GM23338 (cell line): ENCODE data around the gene SELENOT. TPM values are rescaled to one million over a fixed set of nuclear protein-coding genes. Genes with fewer than 3 reads are reported as not detected.

Source experiments
- ATAC-seq: fragments of 200-7000 bp; cut with Tn5 transposase; 3 replicates; pipeline ENCODE4 v1.9.1; 2020
- DNase-seq: peaks from one replicate; pipeline ENCODE4 v3.0.0-alpha.2; 2015; ENCODE audit warnings: low spot score
- H2AFZ ChIP-seq: fragments of 200-600 bp; sonication (generic); 2 replicates; pipeline ENCODE4 v1.8.0; 2016; ENCODE audit warnings: antibody characterized with exemption, mild to moderate bottlenecking, moderate library complexity
- H3F3A ChIP-seq: fragments of 200-600 bp; sonication (generic); replicated peaks from 2 replicates; pipeline ENCODE4 v1.8.0; 2017; ENCODE audit warnings: antibody characterized with exemption, mixed run types, low read depth
- H3K27ac ChIP-seq: fragments of 200-600 bp; sonication (generic); 2 replicates; pipeline ENCODE4 v1.6.1; 2016; ENCODE audit warnings: low read depth
- H3K27me3 ChIP-seq: fragments of 200-600 bp; sonication (generic); 2 replicates; pipeline ENCODE4 v1.8.0; 2016; ENCODE audit warnings: mild to moderate bottlenecking, mixed run types, moderate library complexity; ENCODE audit not compliant: insufficient read depth
- H3K36me3 ChIP-seq: fragments of 200-600 bp; sonication (generic); 2 replicates; pipeline ENCODE4 v1.8.0; 2016; ENCODE audit warnings: mild to moderate bottlenecking; ENCODE audit not compliant: insufficient read depth
- H3K4me1 ChIP-seq: fragments of 200-600 bp; sonication (generic); 2 replicates; pipeline ENCODE4 v1.8.0; 2016; ENCODE audit warnings: mild to moderate bottlenecking, moderate library complexity; ENCODE audit not compliant: insufficient read depth
- H3K4me2 ChIP-seq: fragments of 200-600 bp; sonication (generic); 2 replicates; pipeline ENCODE4 v1.7.1; 2017; ENCODE audit warnings: mixed run types
- H3K4me3 ChIP-seq: fragments of 200-600 bp; sonication (generic); 2 replicates; pipeline ENCODE4 v1.6.1; 2016; ENCODE audit warnings: mixed run types
- H3K79me2 ChIP-seq: fragments of 200-600 bp; sonication (generic); replicated peaks from 2 replicates; pipeline ENCODE4 v1.8.0; 2017; ENCODE audit warnings: mild to moderate bottlenecking; ENCODE audit not compliant: insufficient read depth
- H3K9me2 ChIP-seq: fragments of 200-600 bp; sonication (generic); 2 replicates; pipeline ENCODE4 v1.8.0; 2017; ENCODE audit not compliant: insufficient read depth
- H4K20me1 ChIP-seq: fragments of 200-600 bp; sonication (generic); replicated peaks from 2 replicates; pipeline ENCODE4 v1.8.0; 2017; ENCODE audit warnings: mild to moderate bottlenecking; ENCODE audit not compliant: insufficient read depth
- H3K27ac Mint-ChIP-seq: 2 replicates; pipeline ENCODE4 v1.8.0; 2020; ENCODE audit warnings: inconsistent platforms, mild to moderate bottlenecking, moderate library complexity, mixed read lengths
- H3K27me3 Mint-ChIP-seq: 3 replicates; pipeline ENCODE4 v1.8.0; 2022; ENCODE audit warnings: low read depth, mild to moderate bottlenecking, moderate library complexity, mixed read lengths, inconsistent platforms; ENCODE audit not compliant: insufficient read depth, poor library complexity
- H3K36me3 Mint-ChIP-seq: 3 replicates; pipeline ENCODE4 v1.8.0; 2021; ENCODE audit warnings: low read depth, mild to moderate bottlenecking, inconsistent platforms, moderate library complexity, mixed read lengths
- H3K4me1 Mint-ChIP-seq: 3 replicates; pipeline ENCODE4 v1.8.0; 2020; ENCODE audit warnings: mild to moderate bottlenecking, inconsistent platforms, mixed read lengths
- H3K4me3 Mint-ChIP-seq: 3 replicates; pipeline ENCODE4 v1.8.0; 2021; ENCODE audit warnings: moderate library complexity, mild to moderate bottlenecking, inconsistent platforms, mixed read lengths
- H3K9me3 Mint-ChIP-seq: 3 replicates; pipeline ENCODE4 v1.8.0; 2020; ENCODE audit warnings: moderate library complexity, mild to moderate bottlenecking, inconsistent platforms, mixed read lengths
- EZH2 ChIP-seq: fragments of 200-600 bp; sonication (generic); IDR thresholded peaks from one replicate; pipeline ENCODE4 v1.8.0; 2017; ENCODE audit warnings: antibody characterized with exemption, mild to moderate bottlenecking, low read depth; ENCODE audit not compliant: unreplicated experiment
- ZNF114 ChIP-seq: fragments of 250-450 bp; sonication (Bioruptor Pico); IDR thresholded peaks from 2 replicates; pipeline ENCODE4 v1.5.0; 2020; ENCODE audit warnings: mild to moderate bottlenecking, moderate library complexity
- polyA plus RNA-seq: library from polyadenylated mRNA; unstranded; fragments of >200 nt; fragmentation: Nextera tagmentation; extraction: Ambion mirVana; gene quantifications from 2 replicates; pipeline ENCODE4 v1.2.1, GENCODE V29; 2016
- total RNA-seq: library from RNA; depleted of rRNA; stranded (reverse); fragments of >200 nt; shearing (Covaris generic); gene quantifications from 2 replicates; pipeline ENCODE4 v1.2.3, GENCODE V29; 2014
- TF ChIP-seq, protein P1 (sequence below): fragments of 250-450 bp; sonication (Bioruptor Pico); IDR thresholded peaks from 2 replicates; pipeline ENCODE4 v1.5.0; 2020; ENCODE audit warnings: mild to moderate bottlenecking, moderate library complexity
- TF ChIP-seq, protein P2 (sequence below): IDR thresholded peaks from one replicate; pipeline ENCODE4 v1.6.1; 2018; ENCODE audit warnings: antibody characterized with exemption; ENCODE audit not compliant: unreplicated experiment
- TF ChIP-seq, protein P3 (sequence below): IDR thresholded peaks from 2 replicates; pipeline ENCODE4 v1.6.1; 2016; ENCODE audit warnings: antibody characterized with exemption

The SELENOT gene
- total and polyA plus RNA-seq, 2 experiments from 2014 or later: 56.1 to 61.3 TPM

DNA sequence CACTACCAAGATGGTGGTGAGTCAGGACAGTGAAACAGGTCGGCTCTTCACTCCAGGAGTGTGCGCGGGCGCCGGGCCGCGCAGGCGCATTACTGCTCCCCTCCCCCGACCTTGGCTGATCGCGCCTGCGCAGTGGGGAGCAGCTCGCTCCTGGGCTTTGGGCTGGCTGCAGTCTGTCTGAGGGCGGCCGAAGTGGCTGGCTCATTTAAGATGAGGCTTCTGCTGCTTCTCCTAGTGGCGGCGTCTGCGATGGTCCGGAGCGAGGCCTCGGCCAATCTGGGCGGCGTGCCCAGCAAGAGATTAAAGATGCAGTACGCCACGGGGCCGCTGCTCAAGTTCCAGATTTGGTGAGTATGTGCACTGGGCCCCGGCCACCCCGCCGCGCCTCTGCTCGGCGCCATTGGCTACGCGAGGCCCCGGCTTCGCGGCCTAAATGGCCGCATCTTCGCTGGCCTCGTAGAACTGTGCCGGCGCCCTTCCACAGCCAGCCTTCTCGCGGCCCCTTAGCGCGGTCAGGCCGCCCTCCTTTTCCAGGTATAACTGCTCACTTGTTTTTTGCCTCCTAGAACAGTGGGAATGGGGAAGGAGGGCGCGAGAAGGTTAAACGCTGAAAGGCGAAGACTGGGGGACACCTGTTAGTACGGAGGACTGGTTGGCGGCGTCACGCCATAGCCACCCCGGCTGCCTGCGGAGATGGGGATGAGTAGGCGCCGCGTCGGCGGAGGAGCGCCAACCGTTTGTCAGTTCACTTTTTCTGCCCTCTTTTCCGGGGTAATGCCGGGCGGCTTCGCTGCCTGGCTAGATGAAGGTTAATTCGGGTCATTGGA, at the start of gene SELENOT (continued):
- TF ChIP-seq, protein P1, sequence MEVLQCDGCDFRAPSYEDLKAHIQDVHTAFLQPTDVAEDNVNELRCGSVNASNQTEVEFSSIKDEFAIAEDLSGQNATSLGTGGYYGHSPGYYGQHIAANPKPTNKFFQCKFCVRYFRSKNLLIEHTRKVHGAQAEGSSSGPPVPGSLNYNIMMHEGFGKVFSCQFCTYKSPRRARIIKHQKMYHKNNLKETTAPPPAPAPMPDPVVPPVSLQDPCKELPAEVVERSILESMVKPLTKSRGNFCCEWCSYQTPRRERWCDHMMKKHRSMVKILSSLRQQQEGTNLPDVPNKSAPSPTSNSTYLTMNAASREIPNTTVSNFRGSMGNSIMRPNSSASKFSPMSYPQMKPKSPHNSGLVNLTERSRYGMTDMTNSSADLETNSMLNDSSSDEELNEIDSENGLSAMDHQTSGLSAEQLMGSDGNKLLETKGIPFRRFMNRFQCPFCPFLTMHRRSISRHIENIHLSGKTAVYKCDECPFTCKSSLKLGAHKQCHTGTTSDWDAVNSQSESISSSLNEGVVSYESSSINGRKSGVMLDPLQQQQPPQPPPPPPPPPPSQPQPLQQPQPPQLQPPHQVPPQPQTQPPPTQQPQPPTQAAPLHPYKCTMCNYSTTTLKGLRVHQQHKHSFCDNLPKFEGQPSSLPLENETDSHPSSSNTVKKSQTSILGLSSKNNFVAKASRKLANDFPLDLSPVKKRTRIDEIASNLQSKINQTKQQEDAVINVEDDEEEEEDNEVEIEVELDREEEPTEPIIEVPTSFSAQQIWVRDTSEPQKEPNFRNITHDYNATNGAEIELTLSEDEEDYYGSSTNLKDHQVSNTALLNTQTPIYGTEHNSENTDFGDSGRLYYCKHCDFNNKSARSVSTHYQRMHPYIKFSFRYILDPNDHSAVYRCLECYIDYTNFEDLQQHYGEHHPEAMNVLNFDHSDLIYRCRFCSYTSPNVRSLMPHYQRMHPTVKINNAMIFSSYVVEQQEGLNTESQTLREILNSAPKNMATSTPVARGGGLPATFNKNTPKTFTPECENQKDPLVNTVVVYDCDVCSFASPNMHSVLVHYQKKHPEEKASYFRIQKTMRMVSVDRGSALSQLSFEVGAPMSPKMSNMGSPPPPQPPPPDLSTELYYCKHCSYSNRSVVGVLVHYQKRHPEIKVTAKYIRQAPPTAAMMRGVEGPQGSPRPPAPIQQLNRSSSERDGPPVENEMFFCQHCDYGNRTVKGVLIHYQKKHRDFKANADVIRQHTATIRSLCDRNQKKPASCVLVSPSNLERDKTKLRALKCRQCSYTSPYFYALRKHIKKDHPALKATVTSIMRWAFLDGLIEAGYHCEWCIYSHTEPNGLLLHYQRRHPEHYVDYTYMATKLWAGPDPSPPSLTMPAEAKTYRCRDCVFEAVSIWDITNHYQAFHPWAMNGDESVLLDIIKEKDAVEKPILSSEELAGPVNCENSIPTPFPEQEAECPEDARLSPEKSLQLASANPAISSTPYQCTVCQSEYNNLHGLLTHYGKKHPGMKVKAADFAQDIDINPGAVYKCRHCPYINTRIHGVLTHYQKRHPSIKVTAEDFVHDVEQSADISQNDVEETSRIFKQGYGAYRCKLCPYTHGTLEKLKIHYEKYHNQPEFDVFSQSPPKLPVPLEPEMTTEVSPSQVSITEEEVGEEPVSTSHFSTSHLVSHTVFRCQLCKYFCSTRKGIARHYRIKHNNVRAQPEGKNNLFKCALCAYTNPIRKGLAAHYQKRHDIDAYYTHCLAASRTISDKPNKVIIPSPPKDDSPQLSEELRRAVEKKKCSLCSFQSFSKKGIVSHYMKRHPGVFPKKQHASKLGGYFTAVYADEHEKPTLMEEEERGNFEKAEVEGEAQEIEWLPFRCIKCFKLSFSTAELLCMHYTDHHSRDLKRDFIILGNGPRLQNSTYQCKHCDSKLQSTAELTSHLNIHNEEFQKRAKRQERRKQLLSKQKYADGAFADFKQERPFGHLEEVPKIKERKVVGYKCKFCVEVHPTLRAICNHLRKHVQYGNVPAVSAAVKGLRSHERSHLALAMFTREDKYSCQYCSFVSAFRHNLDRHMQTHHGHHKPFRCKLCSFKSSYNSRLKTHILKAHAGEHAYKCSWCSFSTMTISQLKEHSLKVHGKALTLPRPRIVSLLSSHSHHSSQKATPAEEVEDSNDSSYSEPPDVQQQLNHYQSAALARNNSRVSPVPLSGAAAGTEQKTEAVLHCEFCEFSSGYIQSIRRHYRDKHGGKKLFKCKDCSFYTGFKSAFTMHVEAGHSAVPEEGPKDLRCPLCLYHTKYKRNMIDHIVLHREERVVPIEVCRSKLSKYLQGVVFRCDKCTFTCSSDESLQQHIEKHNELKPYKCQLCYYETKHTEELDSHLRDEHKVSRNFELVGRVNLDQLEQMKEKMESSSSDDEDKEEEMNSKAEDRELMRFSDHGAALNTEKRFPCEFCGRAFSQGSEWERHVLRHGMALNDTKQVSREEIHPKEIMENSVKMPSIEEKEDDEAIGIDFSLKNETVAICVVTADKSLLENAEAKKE (CRISPR knock-in tag): no peak

DNA sequence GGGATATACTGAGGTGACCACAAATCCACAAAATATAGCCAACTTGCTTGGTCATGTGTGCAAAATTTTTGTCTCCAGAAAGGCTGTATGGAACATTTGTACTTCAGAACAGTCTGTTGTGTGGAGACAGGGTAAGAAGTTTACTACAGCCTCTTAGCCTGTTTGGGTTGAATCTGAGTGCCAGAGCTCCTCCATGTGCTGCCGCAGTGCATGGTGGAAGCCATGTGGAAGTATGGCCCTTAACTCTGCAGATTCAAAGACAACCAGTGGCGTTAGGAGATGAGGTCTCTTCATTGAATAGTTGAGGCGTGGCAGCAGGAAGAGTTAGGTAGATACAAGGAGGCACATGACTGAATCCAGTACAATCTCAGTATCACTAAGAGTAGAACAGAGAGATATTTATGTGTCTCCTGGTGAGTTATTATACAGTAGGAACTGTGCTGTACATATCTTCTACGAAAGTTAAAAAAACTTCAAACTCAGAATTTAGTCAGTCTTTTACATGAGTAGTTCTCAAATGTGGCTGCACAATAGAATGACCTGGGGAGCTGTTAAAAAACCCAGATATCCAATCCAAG, 47.2 kb upstream of the SELENOT start:
- no peak overlapping the region for H3K4me3 Mint-ChIP-seq
- no peaks in the 10 kb centered on the region for H3K4me1 ChIP-seq
- no peaks in the 10 kb centered on the region for H3K27me3 Mint-ChIP-seq
- no peak overlapping the region for H3K4me3 ChIP-seq
- no peak overlapping the region for H3K27ac Mint-ChIP-seq
- no peak overlapping the region for H3K4me2 ChIP-seq
- H2AFZ ChIP-seq: no peak overlapping the region
- peaks cover 46% of the 10 kb centered on the region for H3K36me3 Mint-ChIP-seq
- peaks cover 19% of the 10 kb centered on the region for H4K20me1 ChIP-seq
- peaks cover 28% of the 10 kb centered on the region; the same call in 1 of the 2 replicates for H3K36me3 ChIP-seq
- H3K9me2 ChIP-seq: no peaks in the 10 kb centered on the region
- no peak for DNase-seq
- no peak for ATAC-seq
- H3K79me2 ChIP-seq: peaks cover 53% of the 10 kb centered on the region
- no peaks in the 10 kb centered on the region for H3K9me3 Mint-ChIP-seq
- no peaks in the 10 kb centered on the region for H3K4me1 Mint-ChIP-seq
- H3K27me3 ChIP-seq: no peaks in the 10 kb centered on the region
- H3F3A ChIP-seq: no peaks in the 10 kb centered on the region
- no peak overlapping the region for H3K27ac ChIP-seq
- TF ChIP-seq ZNF114 (no peak), EZH2 (no peak)
- TF ChIP-seq, protein P2, sequence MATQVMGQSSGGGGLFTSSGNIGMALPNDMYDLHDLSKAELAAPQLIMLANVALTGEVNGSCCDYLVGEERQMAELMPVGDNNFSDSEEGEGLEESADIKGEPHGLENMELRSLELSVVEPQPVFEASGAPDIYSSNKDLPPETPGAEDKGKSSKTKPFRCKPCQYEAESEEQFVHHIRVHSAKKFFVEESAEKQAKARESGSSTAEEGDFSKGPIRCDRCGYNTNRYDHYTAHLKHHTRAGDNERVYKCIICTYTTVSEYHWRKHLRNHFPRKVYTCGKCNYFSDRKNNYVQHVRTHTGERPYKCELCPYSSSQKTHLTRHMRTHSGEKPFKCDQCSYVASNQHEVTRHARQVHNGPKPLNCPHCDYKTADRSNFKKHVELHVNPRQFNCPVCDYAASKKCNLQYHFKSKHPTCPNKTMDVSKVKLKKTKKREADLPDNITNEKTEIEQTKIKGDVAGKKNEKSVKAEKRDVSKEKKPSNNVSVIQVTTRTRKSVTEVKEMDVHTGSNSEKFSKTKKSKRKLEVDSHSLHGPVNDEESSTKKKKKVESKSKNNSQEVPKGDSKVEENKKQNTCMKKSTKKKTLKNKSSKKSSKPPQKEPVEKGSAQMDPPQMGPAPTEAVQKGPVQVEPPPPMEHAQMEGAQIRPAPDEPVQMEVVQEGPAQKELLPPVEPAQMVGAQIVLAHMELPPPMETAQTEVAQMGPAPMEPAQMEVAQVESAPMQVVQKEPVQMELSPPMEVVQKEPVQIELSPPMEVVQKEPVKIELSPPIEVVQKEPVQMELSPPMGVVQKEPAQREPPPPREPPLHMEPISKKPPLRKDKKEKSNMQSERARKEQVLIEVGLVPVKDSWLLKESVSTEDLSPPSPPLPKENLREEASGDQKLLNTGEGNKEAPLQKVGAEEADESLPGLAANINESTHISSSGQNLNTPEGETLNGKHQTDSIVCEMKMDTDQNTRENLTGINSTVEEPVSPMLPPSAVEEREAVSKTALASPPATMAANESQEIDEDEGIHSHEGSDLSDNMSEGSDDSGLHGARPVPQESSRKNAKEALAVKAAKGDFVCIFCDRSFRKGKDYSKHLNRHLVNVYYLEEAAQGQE: no peak
- TF ChIP-seq, protein P3, sequence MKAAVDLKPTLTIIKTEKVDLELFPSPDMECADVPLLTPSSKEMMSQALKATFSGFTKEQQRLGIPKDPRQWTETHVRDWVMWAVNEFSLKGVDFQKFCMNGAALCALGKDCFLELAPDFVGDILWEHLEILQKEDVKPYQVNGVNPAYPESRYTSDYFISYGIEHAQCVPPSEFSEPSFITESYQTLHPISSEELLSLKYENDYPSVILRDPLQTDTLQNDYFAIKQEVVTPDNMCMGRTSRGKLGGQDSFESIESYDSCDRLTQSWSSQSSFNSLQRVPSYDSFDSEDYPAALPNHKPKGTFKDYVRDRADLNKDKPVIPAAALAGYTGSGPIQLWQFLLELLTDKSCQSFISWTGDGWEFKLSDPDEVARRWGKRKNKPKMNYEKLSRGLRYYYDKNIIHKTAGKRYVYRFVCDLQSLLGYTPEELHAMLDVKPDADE: no peak
